ENCODE data around the gene JPH3. TPM values are rescaled to one million over a fixed set of nuclear protein-coding genes. Genes with fewer than 3 reads are reported as not detected.
A peak's percentile ranks its signal among the peaks of the same experiment; 100 is the strongest.

The JPH3 gene
- total RNA-seq, 1 experiment from 2014 or later, result 32.7 TPM

GRCh38 chr16:87715231-87715630 is 112.9 kb downstream of the JPH3 start:
- peaks cover 29 to 69% (median 60%) of the 10 kb centered on the region in 3 experiments for H3K36me3 Mint-ChIP-seq (ENCODE audit: insufficient read depth in 1 of 3, low read depth in 3 of 3)
- H4K20me1 ChIP-seq (ENCODE audit: control insufficient read depth, insufficient read depth, insufficient read length), result no peaks in the 10 kb centered on the region
- H2BK12ac ChIP-seq (ENCODE audit: insufficient read length, low read depth, low read length), result no peak overlapping the region
- no peaks in the 10 kb centered on the region; the same call in 1 of the 2 replicates for H3K27me3 Mint-ChIP-seq (ENCODE audit: low read depth)
- no peak overlapping the region for H3K56ac ChIP-seq (ENCODE audit: insufficient read length, low read depth, low read length)
- H3K18ac ChIP-seq (ENCODE audit: insufficient read length, low read depth, low read length), result no peak overlapping the region
- no peak overlapping the region for H4K91ac ChIP-seq (ENCODE audit: insufficient read length, low read depth, low read length)
- peaks cover 3 to 4% of the 10 kb centered on the region in 2 experiments; a peak in 3 of 5 replicates for H3K9me3 Mint-ChIP-seq
- DNase-seq, result no peak
- no peak overlapping the region; a peak in 1 of 5 replicates for H3K4me3 Mint-ChIP-seq
- H3K27ac Mint-ChIP-seq, result peak overlapping the region in 1 of 3 experiments; percentile 87; a peak in 3 of 7 replicates
- no peak overlapping the region for H3K9ac ChIP-seq (ENCODE audit: extremely low read depth, insufficient read length, low read length)
- H3K27me3 ChIP-seq (ENCODE audit: insufficient read depth, low read length), result no peaks in the 10 kb centered on the region
- no peak overlapping the region for H2BK20ac ChIP-seq (ENCODE audit: low read depth, low read length, poor library complexity, severe bottlenecking)
- no peaks in the 10 kb centered on the region for H3K9me3 ChIP-seq (ENCODE audit: control insufficient read depth, low read depth, low read length)
- H3K4me1 ChIP-seq (ENCODE audit: insufficient read depth, low read length), result no peaks in the 10 kb centered on the region
- H2AFZ ChIP-seq (ENCODE audit: low read length), result no peak overlapping the region
- no CpG with 5 or more reads among the region's 16 CpGs for WGBS (ENCODE audit: extremely low coverage, insufficient read length, low lambda C conversion rate)
- H3K14ac ChIP-seq (ENCODE audit: insufficient read depth, low read length), result no peak overlapping the region
- no peak overlapping the region for H4K5ac ChIP-seq (ENCODE audit: insufficient read length, low read depth, low read length)
- no peaks in the 10 kb centered on the region for H3K4me1 Mint-ChIP-seq
- H2BK120ac ChIP-seq (ENCODE audit: low read depth, low read length, poor library complexity, severe bottlenecking), result no peak overlapping the region
- H3K23ac ChIP-seq (ENCODE audit: insufficient read length, low read depth, low read length), result no peak overlapping the region
- no peak overlapping the region for H3K4ac ChIP-seq (ENCODE audit: low read depth, low read length)
- no peaks in the 10 kb centered on the region for H3K79me1 ChIP-seq (ENCODE audit: insufficient read depth, low read depth, low read length, poor library complexity, severe bottlenecking)
- no peak overlapping the region for H4K8ac ChIP-seq (replicated peaks; ENCODE audit: insufficient read length, low read depth, low read length)
- no peak overlapping the region for H2BK15ac ChIP-seq (ENCODE audit: low read depth, low read length)
- H3K23me2 ChIP-seq (ENCODE audit: insufficient read length, low read depth, low read length, poor library complexity, severe bottlenecking), result no peaks in the 10 kb centered on the region
- no peak overlapping the region for H3K27ac ChIP-seq (ENCODE audit: insufficient read length, low read depth, low read length)
- H2BK5ac ChIP-seq (ENCODE audit: insufficient read length, low read length), result no peak overlapping the region
- H2AK5ac ChIP-seq (ENCODE audit: insufficient read length, low read length), result no peak overlapping the region
- H3K79me2 ChIP-seq (ENCODE audit: insufficient read depth, low read length), result no peaks in the 10 kb centered on the region
- TF ChIP-seq, protein P1, sequence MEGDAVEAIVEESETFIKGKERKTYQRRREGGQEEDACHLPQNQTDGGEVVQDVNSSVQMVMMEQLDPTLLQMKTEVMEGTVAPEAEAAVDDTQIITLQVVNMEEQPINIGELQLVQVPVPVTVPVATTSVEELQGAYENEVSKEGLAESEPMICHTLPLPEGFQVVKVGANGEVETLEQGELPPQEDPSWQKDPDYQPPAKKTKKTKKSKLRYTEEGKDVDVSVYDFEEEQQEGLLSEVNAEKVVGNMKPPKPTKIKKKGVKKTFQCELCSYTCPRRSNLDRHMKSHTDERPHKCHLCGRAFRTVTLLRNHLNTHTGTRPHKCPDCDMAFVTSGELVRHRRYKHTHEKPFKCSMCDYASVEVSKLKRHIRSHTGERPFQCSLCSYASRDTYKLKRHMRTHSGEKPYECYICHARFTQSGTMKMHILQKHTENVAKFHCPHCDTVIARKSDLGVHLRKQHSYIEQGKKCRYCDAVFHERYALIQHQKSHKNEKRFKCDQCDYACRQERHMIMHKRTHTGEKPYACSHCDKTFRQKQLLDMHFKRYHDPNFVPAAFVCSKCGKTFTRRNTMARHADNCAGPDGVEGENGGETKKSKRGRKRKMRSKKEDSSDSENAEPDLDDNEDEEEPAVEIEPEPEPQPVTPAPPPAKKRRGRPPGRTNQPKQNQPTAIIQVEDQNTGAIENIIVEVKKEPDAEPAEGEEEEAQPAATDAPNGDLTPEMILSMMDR (conservative IDR thresholded peaks at IDR 0.05), result no peak
- no peak overlapping the region for H3K4me2 ChIP-seq (ENCODE audit: insufficient read depth, insufficient read length, low read length)
- no peak overlapping the region for H3T11ph ChIP-seq (ENCODE audit: low read length)

Measured in H9 (cell line).